Endodermal cell (in vitro differentiated cells): Measurements from ENCODE around the gene RETREG1. TPM values are rescaled to one million over a fixed set of nuclear protein-coding genes. Genes with fewer than 3 reads are reported as not detected.

Source experiments
- DNase-seq: peaks from one replicate; pipeline ENCODE4 v3.0.0-alpha.2; 2017
- H3K27ac ChIP-seq: 2 replicates; pipeline ENCODE4 v1.5.1; 2013; ENCODE audit warnings: mild to moderate bottlenecking, low read depth, low read length, moderate library complexity
- H3K27me3 ChIP-seq: 2 replicates; pipeline ENCODE4 v1.6.1; 2013; ENCODE audit warnings: mild to moderate bottlenecking, low read length, moderate library complexity; ENCODE audit not compliant: insufficient read depth, control insufficient read depth, poor library complexity, severe bottlenecking
- H3K36me3 ChIP-seq: 2 replicates; pipeline ENCODE4 v1.7.0; 2013; ENCODE audit warnings: mild to moderate bottlenecking, low read length, moderate library complexity; ENCODE audit not compliant: control insufficient read depth, insufficient read depth
- H3K4me1 ChIP-seq: one replicate; pipeline ENCODE4 v1.7.0; 2013; ENCODE audit warnings: low read length; ENCODE audit not compliant: control insufficient read depth, insufficient read depth
- H3K4me3 ChIP-seq: 2 replicates; pipeline ENCODE4 v1.5.1; 2013; ENCODE audit warnings: mild to moderate bottlenecking, low read length, moderate library complexity
- H3K9ac ChIP-seq: 2 replicates; pipeline ENCODE4 v1.6.1; 2013; ENCODE audit warnings: mild to moderate bottlenecking, low read length, moderate library complexity; ENCODE audit not compliant: poor library complexity, severe bottlenecking; ENCODE audit errors: extremely low read depth
- H3K9me3 ChIP-seq: 2 replicates; pipeline ENCODE4 v1.6.1; 2013; ENCODE audit warnings: mild to moderate bottlenecking, low read length, moderate library complexity; ENCODE audit not compliant: control insufficient read depth
- H3K27ac Mint-ChIP-seq: 2 replicates; pipeline ENCODE4 v1.8.0; 2020; ENCODE audit warnings: mixed read lengths
- H3K27me3 Mint-ChIP-seq: 2 replicates; pipeline ENCODE4 v1.8.0; 2021; ENCODE audit warnings: mild to moderate bottlenecking, mixed read lengths; ENCODE audit not compliant: insufficient read depth
- H3K36me3 Mint-ChIP-seq: 2 replicates; pipeline ENCODE4 v1.8.0; 2020; ENCODE audit warnings: low read depth, mixed read lengths
- H3K4me1 Mint-ChIP-seq: 2 replicates; pipeline ENCODE4 v1.8.0; 2020; ENCODE audit warnings: mixed read lengths
- H3K4me3 Mint-ChIP-seq: 2 replicates; pipeline ENCODE4 v1.8.0; 2020; ENCODE audit warnings: mild to moderate bottlenecking, moderate library complexity, mixed read lengths
- H3K9me3 Mint-ChIP-seq: 2 replicates; pipeline ENCODE4 v1.8.0; 2020; ENCODE audit warnings: mild to moderate bottlenecking, mixed read lengths
- CTCF ChIP-seq: fragments of 200-600 bp; sonication (generic); conservative IDR thresholded peaks from 2 replicates; pipeline ENCODE4 v1.5.0; 2021; ENCODE audit warnings: antibody characterized with exemption, mild to moderate bottlenecking
- WGBS, 2 experiments: methylation state at CpG; one replicate each; pipeline versions ENCODE4 v1.1.5 to v1.1.7; 2013; ENCODE audit warnings: missing lambda C conversion rate in 2 of 2, mixed read lengths in 1 of 2; ENCODE audit not compliant: insufficient coverage in 1 of 2, insufficient read length in 1 of 2; 5-methylcytosine and 5-hydroxymethylcytosine counted together
- total RNA-seq, 2 donors: library from RNA; stranded (reverse); fragmentation: NEBNext Ultra II Directional in 1 of 2; extraction: Animal tissue kit (Norgen Biotek cat#: 25700) in 1 of 2; gene quantifications; 2 replicates in 1 of 2; 3 replicates in 1 of 2; pipeline ENCODE4 v1.2.1, GENCODE V29; 2021

Gene RETREG1
- total RNA-seq, 2 donors from 2014 or later = 4.1 to 4.3 TPM

GRCh38 chr5:16565118-16565517, 51.7 kb downstream of the RETREG1 start:
- Histone ChIP-seq H3K36me3 (no peaks in the 10 kb centered on the region), H3K27me3 (no peaks in the 10 kb centered on the region), H3K9ac (no peak overlapping the region), H3K4me1 (no peaks in the 10 kb centered on the region), H3K9me3 (no peaks in the 10 kb centered on the region), H3K4me3 (no peak overlapping the region), H3K27ac (no peak overlapping the region)
- H3K9me3 Mint-ChIP-seq = no peaks in the 10 kb centered on the region
- WGBS, 2 experiments = 95 to 100% methylated on average over 1 of the region's 1 CpG
- H3K27ac Mint-ChIP-seq = no peak overlapping the region
- TF ChIP-seq CTCF = no peak
- H3K36me3 Mint-ChIP-seq = no peaks in the 10 kb centered on the region
- no peaks in the 10 kb centered on the region for H3K27me3 Mint-ChIP-seq
- no peak for DNase-seq
- peaks cover 4% of the 10 kb centered on the region for H3K4me1 Mint-ChIP-seq
- no peak overlapping the region for H3K4me3 Mint-ChIP-seq

- DNase-seq = no peak
- H3K4me3 ChIP-seq = no peak overlapping the region
- TF ChIP-seq CTCF = no peak
- Mint-ChIP-seq H3K36me3 (no peaks in the 10 kb centered on the region), H3K4me1 (peaks cover 4% of the 10 kb centered on the region), H3K9me3 (no peaks in the 10 kb centered on the region), H3K27ac (no peak overlapping the region), H3K4me3 (no peak overlapping the region), H3K27me3 (no peaks in the 10 kb centered on the region)
- no peaks in the 10 kb centered on the region for H3K9me3 ChIP-seq
- H3K36me3 ChIP-seq = no peaks in the 10 kb centered on the region
- no peaks in the 10 kb centered on the region for H3K27me3 ChIP-seq
- no peak overlapping the region for H3K9ac ChIP-seq
- WGBS, 2 experiments = 82 to 91% methylated on average over 4 to 5 of the region's 5 CpGs
- no peak overlapping the region for H3K27ac ChIP-seq
- H3K4me1 ChIP-seq = no peaks in the 10 kb centered on the region
Measured at GRCh38 chr5:16564248-16564867, 52.4 kb downstream of the RETREG1 start.

- TF ChIP-seq CTCF = no peak
- H3K27ac ChIP-seq = no peak overlapping the region
- H3K4me3 ChIP-seq = no peak overlapping the region
- Mint-ChIP-seq H3K27ac (no peak overlapping the region), H3K27me3 (no peaks in the 10 kb centered on the region), H3K36me3 (no peaks in the 10 kb centered on the region), H3K4me3 (no peak overlapping the region), H3K4me1 (peaks cover 8% of the 10 kb centered on the region), H3K9me3 (no peaks in the 10 kb centered on the region)
- no peaks in the 10 kb centered on the region for H3K36me3 ChIP-seq
- DNase-seq = no peak
- H3K27me3 ChIP-seq = no peaks in the 10 kb centered on the region
- H3K9me3 ChIP-seq = no peaks in the 10 kb centered on the region
- H3K9ac ChIP-seq = no peak overlapping the region
- no peaks in the 10 kb centered on the region for H3K4me1 ChIP-seq
Measured at GRCh38 chr5:16563686-16564085, 53.1 kb downstream of the RETREG1 start.
